Loucy (cell line): ENCODE measurements around the gene HELZ.

Experiments
- H2AFZ ChIP-seq: fragments of 200-600 bp; sonication (generic); 2 replicates; pipeline ENCODE4 v1.6.0; 2016; ENCODE audit warnings: antibody characterized with exemption, mild to moderate bottlenecking, low read length, moderate library complexity
- H3F3A ChIP-seq: fragments of 200-600 bp; 2 replicates; pipeline ENCODE4 v1.6.0; 2016; ENCODE audit warnings: antibody characterized with exemption, low read depth, mild to moderate bottlenecking
- H3K27me3 ChIP-seq: fragments of 200-600 bp; sonication (generic); 2 replicates; pipeline ENCODE4 v1.6.1; 2014; ENCODE audit warnings: low read length, mild to moderate bottlenecking; ENCODE audit not compliant: insufficient read depth, poor library complexity, severe bottlenecking
- H3K36me3 ChIP-seq: fragments of 200-600 bp; sonication (generic); 2 replicates; pipeline ENCODE4 v1.6.1; 2016; ENCODE audit warnings: low read length; ENCODE audit not compliant: insufficient read depth
- H3K4me1 ChIP-seq: fragments of 200-600 bp; sonication (generic); 2 replicates; pipeline ENCODE4 v1.5.1; 2014; ENCODE audit warnings: low read length, mild to moderate bottlenecking; ENCODE audit not compliant: insufficient read depth, poor library complexity, severe bottlenecking
- H3K4me2 ChIP-seq: fragments of 200-600 bp; sonication (generic); 2 replicates; pipeline ENCODE4 v1.6.0; 2014; ENCODE audit warnings: antibody characterized with exemption, low read length, low read depth, mild to moderate bottlenecking; ENCODE audit not compliant: poor library complexity, severe bottlenecking
- H3K4me3 ChIP-seq: fragments of 200-600 bp; sonication (generic); 2 replicates; pipeline ENCODE4 v1.5.1; 2014; ENCODE audit warnings: low read length, mild to moderate bottlenecking, mixed read lengths; ENCODE audit not compliant: poor library complexity, severe bottlenecking
- H3K79me2 ChIP-seq: fragments of 200-600 bp; sonication (generic); 2 replicates; pipeline ENCODE4 v1.6.1; 2014; ENCODE audit warnings: low read length; ENCODE audit not compliant: insufficient read depth
- H3K9ac ChIP-seq: fragments of 200-600 bp; sonication (generic); 2 replicates; pipeline ENCODE4 v1.6.0; 2014; ENCODE audit warnings: mild to moderate bottlenecking, low read depth, low read length, moderate library complexity; ENCODE audit not compliant: poor library complexity, severe bottlenecking
- H3K9me2 ChIP-seq: fragments of 200-600 bp; sonication (generic); replicated peaks from 2 replicates; pipeline ENCODE4 v1.6.1; 2016; ENCODE audit warnings: low read depth, low read length, mixed read lengths
- H3K9me3 ChIP-seq: fragments of 200-600 bp; sonication (generic); 2 replicates; pipeline ENCODE4 v1.6.1; 2014; ENCODE audit warnings: mild to moderate bottlenecking, antibody characterized with exemption, low read length, low read depth; ENCODE audit not compliant: insufficient read depth
- H4K20me1 ChIP-seq: fragments of 200-600 bp; sonication (generic); 2 replicates; pipeline ENCODE4 v1.6.0; 2014; ENCODE audit warnings: antibody characterized with exemption, low read length, mild to moderate bottlenecking; ENCODE audit not compliant: insufficient read depth, poor library complexity, severe bottlenecking
- CTCF ChIP-seq: fragments of 200-600 bp; sonication (generic); conservative IDR thresholded peaks from 2 replicates; pipeline ENCODE4 v1.5.1; 2014; ENCODE audit warnings: mild to moderate bottlenecking, antibody characterized with exemption, low read length
- EZH2phosphoT487 ChIP-seq: fragments of 200-600 bp; IDR thresholded peaks from 2 replicates; pipeline ENCODE4 v1.6.1; 2018; ENCODE audit warnings: antibody characterized with exemption, mild to moderate bottlenecking, moderate library complexity, borderline replicate concordance

The HELZ gene

GRCh38 chr17:67038861-67039365 is 206.1 kb downstream of the HELZ start:
- H3K9me3 ChIP-seq, result no peaks in the 10 kb centered on the region
- no peaks in the 10 kb centered on the region for H3K79me2 ChIP-seq
- no peak overlapping the region for H3K9ac ChIP-seq
- no peaks in the 10 kb centered on the region for H4K20me1 ChIP-seq
- no peaks in the 10 kb centered on the region for H3K4me1 ChIP-seq
- H3K9me2 ChIP-seq, result no peaks in the 10 kb centered on the region
- H3K36me3 ChIP-seq, result no peaks in the 10 kb centered on the region
- no peak overlapping the region for H3K4me2 ChIP-seq
- no peaks in the 10 kb centered on the region for H3F3A ChIP-seq
- H3K27me3 ChIP-seq, result no peaks in the 10 kb centered on the region
- no peak for TF ChIP-seq CTCF
- TF ChIP-seq EZH2phosphoT487, result no peak
- no peak overlapping the region for H2AFZ ChIP-seq
- no peak overlapping the region for H3K4me3 ChIP-seq

GRCh38 chr17:67035131-67036083 is 209.6 kb downstream of the HELZ start:
- H3K4me1 ChIP-seq, result no peaks in the 10 kb centered on the region
- H3F3A ChIP-seq, result no peaks in the 10 kb centered on the region
- H3K36me3 ChIP-seq, result no peaks in the 10 kb centered on the region
- TF ChIP-seq CTCF (no peak), EZH2phosphoT487 (no peak)
- H3K9me3 ChIP-seq, result no peaks in the 10 kb centered on the region
- H3K4me3 ChIP-seq, result no peak overlapping the region
- no peak overlapping the region for H3K4me2 ChIP-seq
- H3K79me2 ChIP-seq, result no peaks in the 10 kb centered on the region
- H3K9me2 ChIP-seq, result no peaks in the 10 kb centered on the region
- H3K27me3 ChIP-seq, result no peaks in the 10 kb centered on the region
- no peak overlapping the region for H3K9ac ChIP-seq
- H4K20me1 ChIP-seq, result no peaks in the 10 kb centered on the region
- H2AFZ ChIP-seq, result no peak overlapping the region

GRCh38 chr17:67033613-67034012 is 211.4 kb downstream of the HELZ start:
- no peaks in the 10 kb centered on the region for H3K9me3 ChIP-seq
- no peaks in the 10 kb centered on the region for H4K20me1 ChIP-seq
- no peaks in the 10 kb centered on the region for H3F3A ChIP-seq
- H3K27me3 ChIP-seq, result no peaks in the 10 kb centered on the region
- H3K36me3 ChIP-seq, result no peaks in the 10 kb centered on the region
- no peaks in the 10 kb centered on the region for H3K79me2 ChIP-seq
- no peak overlapping the region for H2AFZ ChIP-seq
- no peaks in the 10 kb centered on the region for H3K9me2 ChIP-seq
- H3K4me1 ChIP-seq, result no peaks in the 10 kb centered on the region
- H3K9ac ChIP-seq, result no peak overlapping the region
- TF ChIP-seq CTCF (no peak), EZH2phosphoT487 (no peak)
- H3K4me3 ChIP-seq, result no peak overlapping the region
- H3K4me2 ChIP-seq, result no peak overlapping the region
